Activated CD4-positive, alpha-beta T cell treated with anti-CD3 and anti-CD28 coated beads for 4 hours (primary cell): ENCODE results near the gene ITGAD.
"Not testable (repeated sequence)": the region's sequence is repeated elsewhere in the genome, so short reads cannot be mapped to it uniquely, and the experiment has no call there.

Experiments used
- DNase-seq, 2 donors: peaks; one replicate each; pipeline ENCODE4 v3.0.0-alpha.2; 2020

Gene ITGAD

GRCh38 chr16:31404353-31405064, 11.4 kb downstream of the ITGAD start:
- DNase-seq: no peak

GRCh38 chr16:31407406-31407805, 14.3 kb downstream of the ITGAD start:
- DNase-seq: no peak

DNA sequence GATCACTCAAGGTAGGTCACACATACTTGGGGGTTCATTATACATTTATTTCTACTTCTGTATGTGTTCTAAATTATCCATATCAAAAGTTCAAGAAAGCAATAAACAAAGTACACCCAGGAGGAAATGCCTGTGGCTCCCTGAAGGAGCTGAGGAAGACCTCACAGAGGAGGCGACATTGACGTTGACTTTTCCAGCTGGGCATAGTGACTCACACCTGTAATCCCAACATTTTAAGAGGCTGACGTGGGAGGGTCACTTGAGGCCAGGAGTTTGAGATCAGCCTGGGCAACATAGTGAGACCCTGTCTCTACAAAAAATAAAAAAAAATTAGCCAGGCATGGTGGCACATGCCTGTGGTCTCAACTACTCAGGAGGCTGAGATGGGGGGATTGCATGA, 16.3 kb downstream of the ITGAD start:
- no peak for DNase-seq

- no peak for DNase-seq
Observed at GRCh38 chr16:31410082-31410481, 16.9 kb downstream of the ITGAD start.

GRCh38 chr16:31411024-31411844, 18.1 kb downstream of the ITGAD start:
- DNase-seq: no peak

DNA sequence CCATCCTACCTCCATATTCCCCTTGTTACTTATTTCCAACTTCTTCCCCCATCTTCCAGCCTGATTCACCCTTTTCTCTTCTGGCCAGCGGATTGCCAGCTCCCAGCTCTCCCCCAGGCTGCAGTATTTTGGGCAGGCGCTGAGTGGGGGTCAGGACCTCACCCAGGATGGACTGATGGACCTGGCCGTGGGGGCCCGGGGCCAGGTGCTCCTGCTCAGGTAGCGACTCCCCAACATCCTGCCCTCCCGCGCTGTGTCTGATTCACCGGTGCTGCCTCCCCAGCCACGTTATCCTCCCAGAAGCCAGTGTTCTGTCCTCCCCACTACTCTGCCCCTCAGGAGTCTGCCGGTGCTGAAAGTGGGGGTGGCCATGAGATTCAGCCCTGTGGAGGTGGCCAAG, 19.6 kb downstream of the ITGAD start:
- no peak for DNase-seq

DNA sequence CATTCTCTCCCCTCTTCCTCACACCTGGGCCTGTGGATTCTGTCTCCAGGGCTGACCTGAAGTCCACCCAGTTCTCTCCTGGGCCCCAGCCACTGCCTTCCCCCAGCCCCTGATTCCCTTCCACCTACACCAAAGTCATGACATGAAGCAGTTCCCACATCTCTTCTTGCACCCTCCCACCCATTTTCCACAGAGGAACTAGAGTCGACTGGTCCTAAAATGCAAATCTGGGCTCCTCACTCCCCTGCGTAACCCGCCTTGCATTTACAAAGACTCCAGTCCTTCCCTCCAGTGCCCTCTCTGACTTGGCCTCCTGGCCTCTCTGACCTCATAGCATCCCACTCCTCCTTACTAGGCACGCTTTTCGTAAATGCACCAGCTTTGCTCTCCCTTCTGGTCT, 20.2 kb downstream of the ITGAD start:
- no peak for DNase-seq

- DNase-seq: no peak
Observed at GRCh38 chr16:31413943-31414342, 20.8 kb downstream of the ITGAD start.

- no peak for DNase-seq
Observed at GRCh38 chr16:31414706-31415105, 21.6 kb downstream of the ITGAD start.

DNA sequence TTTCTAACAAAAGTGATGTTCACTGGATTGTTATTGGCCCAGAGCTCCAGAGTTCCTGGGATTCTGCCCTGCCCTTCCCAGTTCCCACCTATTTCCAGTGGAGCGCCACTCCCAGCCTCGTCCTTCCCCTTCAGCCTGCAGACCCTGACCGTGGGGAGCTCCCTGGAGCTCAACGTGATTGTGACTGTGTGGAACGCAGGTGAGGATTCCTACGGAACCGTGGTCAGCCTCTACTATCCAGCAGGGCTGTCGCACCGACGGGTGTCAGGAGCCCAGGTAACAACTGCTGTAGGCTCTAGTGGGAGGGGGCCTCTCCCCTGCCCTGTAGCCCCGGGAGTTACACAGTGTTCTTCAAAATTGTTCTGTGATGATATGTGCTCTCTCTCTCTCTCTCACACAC, 23.2 kb downstream of the ITGAD start:
- DNase-seq: no peak

DNA sequence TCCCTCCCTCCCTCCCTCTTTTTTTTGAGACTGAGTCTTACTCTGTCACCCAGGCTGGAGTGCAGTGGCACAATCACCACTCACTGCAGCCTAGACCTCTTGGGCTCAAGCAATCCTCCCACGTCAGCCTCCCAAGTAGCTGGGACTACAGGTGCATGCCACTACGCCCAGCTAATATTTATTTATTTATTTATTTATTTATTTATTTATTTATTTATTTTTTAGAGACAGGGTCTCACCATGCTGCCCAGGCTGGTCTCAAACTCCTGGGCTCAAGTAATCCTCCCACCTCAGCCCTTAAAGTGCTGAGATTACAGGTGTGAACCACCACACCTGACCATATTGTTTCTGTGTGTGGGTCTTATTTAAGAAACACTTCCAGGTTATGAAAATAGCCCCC, 23.9 kb downstream of the ITGAD start:
- DNase-seq: not testable (repeated sequence)

DNA sequence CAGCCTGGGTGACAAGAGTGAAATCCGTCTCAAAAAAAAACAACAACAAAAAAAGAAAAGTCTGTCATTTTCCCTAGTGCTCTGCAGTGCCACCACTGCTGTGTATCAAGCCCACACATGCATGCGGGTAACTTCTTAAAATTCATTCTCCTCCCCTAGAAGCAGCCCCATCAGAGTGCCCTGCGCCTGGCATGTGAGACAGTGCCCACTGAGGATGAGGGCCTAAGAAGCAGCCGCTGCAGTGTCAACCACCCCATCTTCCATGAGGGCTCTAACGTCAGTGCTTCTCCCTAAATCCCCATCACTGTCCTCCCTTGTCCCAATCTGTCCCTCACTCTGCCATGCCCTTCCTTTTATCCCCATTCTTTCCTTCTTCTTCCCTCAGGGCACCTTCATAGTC, 24.8 kb downstream of the ITGAD start:
- DNase-seq: no peak

DNA sequence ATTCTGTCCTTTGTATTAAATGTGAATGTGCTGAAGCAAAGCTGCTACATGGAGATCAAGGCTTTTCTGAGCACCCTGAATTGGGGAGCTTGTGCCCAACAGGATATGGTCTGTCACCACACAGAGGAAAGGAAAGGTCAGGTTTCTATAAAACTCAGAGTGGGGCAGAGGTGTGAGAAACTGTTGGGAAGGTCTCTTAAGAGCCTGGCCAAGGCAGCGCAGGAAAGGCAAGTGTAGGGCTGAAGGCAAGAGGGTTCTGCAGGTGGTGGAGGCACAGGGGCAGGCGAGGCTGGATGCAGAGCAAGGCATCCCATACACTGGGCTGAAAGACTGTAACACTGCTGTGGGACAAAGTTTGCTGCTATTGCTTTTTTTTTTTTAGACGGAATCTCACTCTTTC, 26.9 kb downstream of the ITGAD start:
- DNase-seq: no peak

DNA sequence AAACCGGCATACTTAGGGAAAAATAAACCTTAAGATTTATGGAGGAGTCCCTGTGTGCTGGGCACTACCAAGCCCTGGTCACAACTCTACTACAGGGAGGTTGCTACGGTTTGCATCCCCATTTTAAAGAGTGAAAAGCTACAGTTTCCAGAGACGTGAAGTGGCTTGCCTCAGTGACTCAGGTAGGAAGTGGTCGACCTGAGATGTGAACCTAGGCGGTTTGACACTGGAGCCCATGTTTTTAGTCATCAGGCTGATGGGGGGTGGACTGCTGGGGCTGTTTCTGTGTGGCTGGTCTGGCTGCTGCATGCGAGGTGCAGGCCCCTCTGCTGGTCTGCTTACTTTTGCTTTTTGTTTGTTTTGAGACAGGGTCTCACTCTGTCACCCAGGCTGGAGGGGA, 28.5 kb downstream of the ITGAD start:
- peak; percentile 12 to 16 for DNase-seq

DNA sequence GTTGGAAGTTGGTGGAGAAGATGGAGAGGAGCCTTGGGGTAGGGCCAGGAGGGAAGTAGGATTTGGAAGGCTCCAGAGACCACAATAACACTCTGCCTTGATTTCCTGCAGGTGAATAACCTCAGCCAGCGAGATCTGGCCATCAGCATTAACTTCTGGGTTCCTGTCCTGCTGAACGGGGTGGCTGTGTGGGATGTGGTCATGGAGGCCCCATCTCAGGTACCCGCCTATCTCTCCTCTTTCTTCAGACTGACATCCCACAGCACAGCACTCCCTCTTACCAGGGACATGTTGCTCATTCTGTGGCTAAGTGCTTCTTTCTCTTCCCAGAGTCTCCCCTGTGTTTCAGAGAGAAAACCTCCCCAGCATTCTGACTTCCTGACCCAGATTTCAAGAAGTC, 30.1 kb downstream of the ITGAD start:
- DNase-seq: no peak

DNA sequence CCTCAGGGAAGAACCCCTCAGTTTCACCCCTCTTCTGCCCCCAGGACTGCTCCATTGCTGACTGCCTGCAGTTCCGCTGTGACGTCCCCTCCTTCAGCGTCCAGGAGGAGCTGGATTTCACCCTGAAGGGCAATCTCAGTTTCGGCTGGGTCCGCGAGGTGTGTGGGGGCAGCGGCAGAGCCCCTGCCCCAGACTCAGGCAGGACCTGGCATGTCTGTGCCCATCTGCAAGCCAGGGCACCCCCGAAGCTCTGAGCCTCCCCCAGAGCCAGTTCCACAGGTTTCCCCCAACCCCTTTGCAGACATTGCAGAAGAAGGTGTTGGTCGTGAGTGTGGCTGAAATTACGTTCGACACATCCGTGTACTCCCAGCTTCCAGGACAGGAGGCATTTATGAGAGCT, 30.7 kb downstream of the ITGAD start:
- no peak for DNase-seq

GRCh38 chr16:31427441-31428278, 34.5 kb downstream of the ITGAD start:
- peak; percentile 70 to 73 for DNase-seq

DNA sequence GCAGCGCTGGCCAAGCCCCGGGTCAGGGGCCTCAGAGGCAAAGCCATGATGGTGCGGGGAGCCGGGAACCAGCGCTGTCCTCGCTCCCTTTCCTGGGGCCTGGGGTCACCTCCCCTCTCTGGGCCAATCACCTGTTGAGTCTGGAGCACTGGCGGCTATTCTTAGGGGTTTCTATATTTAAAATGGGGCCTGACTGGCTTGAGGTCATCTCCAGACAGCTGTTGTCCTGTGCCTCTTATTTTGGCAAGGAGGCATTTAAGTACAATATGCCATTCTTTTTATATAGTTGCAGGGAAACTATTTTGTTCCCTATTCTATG, 35.1 kb downstream of the ITGAD start, which contains the start of gene COX6A2:
Gene COX6A2 (minus strand): TSS at position 82 of the 319 bp plus-strand sequence. CDS start 35 bp downstream, at position 47.
- no peak for DNase-seq

GRCh38 chr16:31428638-31429247, 35.6 kb downstream of the ITGAD start:
- DNase-seq: no peak

GRCh38 chr16:31429314-31429713, 36.2 kb downstream of the ITGAD start:
- no peak for DNase-seq

DNA sequence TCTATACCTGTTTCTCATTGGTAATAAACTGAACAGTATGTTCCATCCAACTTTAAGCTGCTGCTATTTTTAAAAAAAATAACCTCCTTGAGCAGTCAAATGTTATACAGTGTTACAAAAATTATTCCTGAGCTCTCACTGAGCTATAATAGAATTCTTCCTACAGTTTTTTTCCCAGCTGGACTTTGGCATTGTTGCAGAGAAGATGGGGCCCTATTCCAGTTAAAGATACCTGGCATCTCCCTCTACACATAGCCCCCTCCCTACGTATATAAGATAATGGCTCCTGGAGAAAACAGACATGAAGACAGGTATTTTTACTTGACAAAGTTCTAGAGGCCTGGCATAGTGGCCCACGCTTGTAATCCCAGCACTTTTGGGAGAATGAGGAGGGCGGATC, 36.7 kb downstream of the ITGAD start:
- no peak for DNase-seq

DNA sequence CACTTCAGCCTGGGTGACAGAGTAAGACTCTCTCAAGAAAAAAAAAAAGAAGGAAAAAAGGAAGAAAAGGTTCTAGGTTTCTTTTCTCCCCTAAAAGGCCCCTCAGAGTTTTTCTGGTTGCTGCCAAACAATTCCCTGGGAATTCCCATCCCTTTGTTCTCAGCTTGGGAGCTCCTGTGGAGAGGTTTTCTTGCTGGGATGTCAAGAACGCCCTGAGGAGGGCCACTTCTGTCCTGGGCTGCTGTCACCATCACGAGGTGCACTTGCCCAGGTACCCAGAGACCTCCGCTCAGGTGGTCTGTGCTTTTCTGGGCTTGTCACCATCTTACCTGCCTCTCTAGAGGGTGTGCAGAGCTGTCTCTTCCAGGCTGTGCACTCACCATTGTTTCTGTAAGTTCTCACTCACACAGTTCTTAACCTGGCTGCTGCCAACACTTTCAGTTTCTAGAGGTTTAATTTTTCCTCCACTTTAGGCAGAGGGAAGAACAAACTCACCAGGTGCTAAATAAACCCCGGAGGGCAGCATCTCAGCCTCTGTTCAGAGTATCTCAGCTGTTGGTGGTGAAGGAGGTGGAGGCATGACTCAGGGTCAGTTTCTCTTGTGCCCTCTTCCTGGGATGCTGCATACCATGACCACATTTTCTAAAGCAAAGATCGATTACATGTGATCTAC, 37.4 kb downstream of the ITGAD start:
- no peak for DNase-seq
